Skeletal muscle tissue (tissue), 4 donors: ENCODE data around the gene ACYP2. TPM values are rescaled to one million over a fixed set of nuclear protein-coding genes. Genes with fewer than 3 reads are reported as not detected.
"Not testable (repeated sequence)": the region's sequence is repeated elsewhere in the genome, so short reads cannot be mapped to it uniquely, and the experiment has no call there.

ENCODE experiments used
- H3K27ac ChIP-seq: one replicate; pipeline ENCODE4 v1.7.0; 2013; ENCODE audit warnings: mild to moderate bottlenecking, low read depth, low read length, inconsistent platforms
- H3K27me3 ChIP-seq, 3 donors: one replicate each; pipeline ENCODE4 v1.7.0; 2013; ENCODE audit warnings: low read length in 3 of 3; ENCODE audit not compliant: control insufficient read depth in 3 of 3, insufficient read depth in 3 of 3
- H3K36me3 ChIP-seq, 3 donors: one replicate each; pipeline ENCODE4 v1.7.0; 2013; ENCODE audit warnings: low read length in 3 of 3; ENCODE audit not compliant: control insufficient read depth in 3 of 3, insufficient read depth in 3 of 3
- H3K4me1 ChIP-seq, 3 donors: one replicate each; pipeline ENCODE4 v1.7.0; 2013; ENCODE audit warnings: low read length in 3 of 3, mild to moderate bottlenecking in 3 of 3; ENCODE audit not compliant: control insufficient read depth in 3 of 3, insufficient read depth in 3 of 3
- H3K4me3 ChIP-seq, 3 donors: one replicate each; pipeline ENCODE4 v1.7.0; 2013; ENCODE audit warnings: low read length in 3 of 3
- H3K9ac ChIP-seq, 3 donors: one replicate each; pipeline ENCODE4 v1.7.0; 2013; ENCODE audit warnings: low read length in 3 of 3, mild to moderate bottlenecking in 3 of 3, moderate library complexity in 2 of 3, low read depth in 1 of 3
- H3K9me3 ChIP-seq, 3 donors: one replicate each; pipeline ENCODE4 v1.7.0; 2013; ENCODE audit warnings: low read length in 3 of 3; ENCODE audit not compliant: control insufficient read depth in 3 of 3
- total RNA-seq: library from RNA; depleted of rRNA; stranded (reverse); fragments of >200 nt; gene quantifications from one replicate; pipeline ENCODE4 v1.2.3, GENCODE V29; 2014
- donor health status: Osteomylitis.

ACYP2 gene
- total RNA-seq, 1 donor from 2014 or later = 13.0 TPM

DNA sequence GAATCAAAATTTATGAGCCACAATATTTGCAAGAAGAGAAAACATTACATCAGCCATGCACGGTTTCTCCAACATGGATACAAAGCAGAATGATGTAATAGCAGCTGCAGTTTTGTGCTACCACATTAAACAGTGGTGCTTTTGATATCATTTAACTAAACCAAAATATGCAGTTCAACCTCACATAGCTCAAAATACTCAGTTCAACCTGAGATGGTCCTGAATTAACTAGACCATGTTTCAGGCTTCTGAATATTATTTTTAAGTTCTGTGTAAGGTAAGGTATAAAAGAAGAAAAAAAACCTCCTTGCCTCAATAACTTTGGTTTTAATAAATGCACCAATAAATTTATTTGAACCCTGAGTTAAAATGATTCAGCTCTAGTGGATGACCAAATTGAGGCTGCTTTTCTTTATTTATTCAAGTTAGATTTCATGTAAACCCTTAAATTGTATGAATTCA lies 159.4 kb downstream of the ACYP2 start:
- H3K4me1 ChIP-seq = no peaks in the 10 kb centered on the region
- H3K9ac ChIP-seq = no peak overlapping the region
- H3K4me3 ChIP-seq = no peak overlapping the region
- H3K9me3 ChIP-seq = no peaks in the 10 kb centered on the region
- H3K27ac ChIP-seq = no peak overlapping the region
- H3K36me3 ChIP-seq = peaks cover 0 to 4% (median 0%) of the 10 kb centered on the region in 3 donors
- no peaks in the 10 kb centered on the region for H3K27me3 ChIP-seq

GRCh38 chr2:54275541-54275940 lies 160.1 kb downstream of the ACYP2 start:
- H3K27ac ChIP-seq = no peak overlapping the region
- H3K9ac ChIP-seq = no peak overlapping the region
- H3K4me1 ChIP-seq = no peaks in the 10 kb centered on the region
- H3K27me3 ChIP-seq = no peaks in the 10 kb centered on the region
- H3K4me3 ChIP-seq = no peak overlapping the region
- peaks cover 0 to 4% (median 0%) of the 10 kb centered on the region in 3 donors for H3K36me3 ChIP-seq
- no peaks in the 10 kb centered on the region for H3K9me3 ChIP-seq

- Histone ChIP-seq H3K9ac (no peak overlapping the region), H3K27ac (no peak overlapping the region), H3K4me1 (no peaks in the 10 kb centered on the region), H3K4me3 (no peak overlapping the region), H3K27me3 (no peaks in the 10 kb centered on the region), H3K36me3 (no peaks in the 10 kb centered on the region), H3K9me3 (no peaks in the 10 kb centered on the region)
These were observed 164.0 kb downstream of the ACYP2 start for GRCh38 chr2:54279385-54279784.

DNA sequence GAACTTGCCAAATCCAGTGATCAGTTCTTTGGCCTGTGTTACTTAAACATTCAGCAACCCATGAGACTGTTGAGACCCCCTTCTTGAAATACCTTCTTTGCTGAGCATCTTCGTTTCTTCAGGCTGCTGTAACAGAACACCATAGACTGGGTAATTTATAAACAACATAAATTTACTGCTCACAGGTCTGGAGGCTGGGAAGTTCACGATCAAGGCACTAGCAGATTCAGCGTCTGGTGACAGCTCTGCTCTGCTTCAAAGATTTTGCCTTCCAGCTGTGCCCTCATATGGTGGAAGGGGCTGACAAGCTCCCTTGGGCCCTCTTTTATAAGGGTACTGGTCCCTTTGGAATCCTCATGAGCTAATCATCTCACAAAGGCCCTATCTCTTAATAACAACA lies 169.4 kb downstream of the ACYP2 start:
- Histone ChIP-seq H3K9me3 (no peaks in the 10 kb centered on the region), H3K9ac (no peak overlapping the region), H3K36me3 (no peaks in the 10 kb centered on the region), H3K27ac (no peak overlapping the region), H3K4me3 (no peak overlapping the region), H3K4me1 (peaks cover 8 to 12% (median 9%) of the 10 kb centered on the region in 3 donors), H3K27me3 (no peaks in the 10 kb centered on the region)

GRCh38 chr2:54285451-54285850 lies 170.0 kb downstream of the ACYP2 start:
- H3K27ac ChIP-seq = no peak overlapping the region
- H3K9me3 ChIP-seq = no peaks in the 10 kb centered on the region
- no peak overlapping the region for H3K4me3 ChIP-seq
- peaks cover 8 to 12% (median 9%) of the 10 kb centered on the region in 3 donors for H3K4me1 ChIP-seq
- H3K27me3 ChIP-seq = no peaks in the 10 kb centered on the region
- no peaks in the 10 kb centered on the region for H3K36me3 ChIP-seq
- no peak overlapping the region for H3K9ac ChIP-seq

DNA sequence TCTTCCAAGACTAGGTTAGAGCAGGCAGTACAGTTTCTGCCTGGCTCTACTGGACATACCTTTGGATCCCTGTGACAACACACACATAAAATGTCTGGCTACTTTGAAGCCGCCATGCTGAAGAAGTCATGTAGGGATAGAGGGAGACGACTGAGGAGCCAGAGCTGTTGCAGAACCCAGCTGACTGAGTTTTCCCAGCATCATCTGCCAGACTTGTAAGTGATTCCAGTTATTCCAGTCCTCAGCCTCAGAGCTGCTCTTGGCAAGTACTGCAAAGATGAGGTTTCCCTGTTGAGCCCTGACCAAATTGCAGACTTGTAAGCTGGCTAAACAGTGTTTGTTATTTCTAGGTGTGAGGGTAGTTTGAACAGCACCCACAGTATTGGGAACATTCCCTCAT lies 172.1 kb downstream of the ACYP2 start:
- Histone ChIP-seq H3K27me3 (no peaks in the 10 kb centered on the region), H3K9ac (no peak overlapping the region), H3K4me3 (no peak overlapping the region), H3K9me3 (no peaks in the 10 kb centered on the region), H3K27ac (peak overlapping the region; percentile 3), H3K36me3 (no peaks in the 10 kb centered on the region), H3K4me1 (peaks cover 8 to 12% (median 9%) of the 10 kb centered on the region in 3 donors)

- Histone ChIP-seq H3K9me3 (no peaks in the 10 kb centered on the region), H3K27ac (no peak overlapping the region), H3K27me3 (no peaks in the 10 kb centered on the region), H3K4me1 (peaks cover 8 to 12% (median 9%) of the 10 kb centered on the region in 3 donors), H3K4me3 (no peak overlapping the region), H3K9ac (no peak overlapping the region), H3K36me3 (no peaks in the 10 kb centered on the region)
These were observed 174.5 kb downstream of the ACYP2 start for GRCh38 chr2:54289917-54290316.

DNA sequence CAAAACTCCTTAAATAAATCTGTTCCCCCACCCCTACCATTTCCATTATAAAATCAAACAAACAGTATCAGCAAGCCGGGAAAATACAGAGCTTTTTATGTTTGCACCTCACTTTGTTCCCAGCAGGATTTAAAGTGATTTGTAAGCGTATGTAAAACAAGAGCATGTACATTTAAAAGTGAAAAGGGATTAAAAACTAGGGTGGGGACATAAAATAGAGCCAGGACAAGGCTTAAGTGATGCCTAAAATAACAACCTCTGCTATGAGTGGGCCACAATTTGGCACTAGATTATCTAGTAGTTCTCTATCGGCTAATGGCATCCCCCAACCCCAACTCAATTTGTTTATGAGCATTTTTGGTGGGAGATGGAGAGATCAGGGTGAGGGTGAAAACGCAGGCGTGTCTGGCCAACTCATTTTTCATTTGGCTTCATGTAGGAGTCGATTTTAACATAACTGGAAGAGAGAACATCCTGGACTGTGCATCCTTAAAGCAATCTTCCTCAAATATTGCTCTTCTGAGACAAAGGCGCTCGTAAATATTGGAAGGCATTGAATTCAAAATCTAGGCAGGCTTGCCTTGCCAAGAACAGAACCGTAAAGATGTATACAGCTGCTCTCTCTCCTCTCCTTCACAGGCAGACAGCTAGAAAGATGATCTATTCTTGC lies 175.1 kb downstream of the ACYP2 start:
- Histone ChIP-seq H3K9ac (no peak overlapping the region), H3K4me3 (no peak overlapping the region), H3K27me3 (no peaks in the 10 kb centered on the region), H3K4me1 (peaks cover 8 to 12% (median 9%) of the 10 kb centered on the region in 3 donors), H3K36me3 (no peaks in the 10 kb centered on the region), H3K27ac (no peak overlapping the region), H3K9me3 (no peaks in the 10 kb centered on the region)

- not testable (repeated sequence) for H3K4me3 ChIP-seq, H3K27me3 ChIP-seq, H3K27ac ChIP-seq, H3K9me3 ChIP-seq, H3K4me1 ChIP-seq, H3K9ac ChIP-seq, H3K36me3 ChIP-seq
These were observed 179.2 kb downstream of the ACYP2 start for GRCh38 chr2:54294665-54295064.

GRCh38 chr2:54295911-54296310 lies 180.5 kb downstream of the ACYP2 start:
- Histone ChIP-seq H3K9me3 (no peaks in the 10 kb centered on the region), H3K9ac (peak overlapping the region in 1 of 3 donors; percentile 38), H3K36me3 (no peaks in the 10 kb centered on the region), H3K4me3 (no peak overlapping the region), H3K4me1 (no peaks in the 10 kb centered on the region), H3K27me3 (no peaks in the 10 kb centered on the region), H3K27ac (no peak overlapping the region)
